ENCODE measurements around the gene PIAS2.
"Not testable (repeated sequence)": the region's sequence is repeated elsewhere in the genome, so short reads cannot be mapped to it uniquely, and the experiment has no call there.

Gene PIAS2

GRCh38 chr18:46831434-46831833, 85.9 kb downstream of the PIAS2 start:
- no peak for DNase-seq

- no peak for DNase-seq
Observed at GRCh38 chr18:46830633-46831032, 86.7 kb downstream of the PIAS2 start.

- DNase-seq: no peak
Observed at GRCh38 chr18:46829947-46830346, 87.4 kb downstream of the PIAS2 start.

- DNase-seq: no peak
Observed at GRCh38 chr18:46829531-46829930, 87.8 kb downstream of the PIAS2 start.

GRCh38 chr18:46821856-46822711, 95.2 kb downstream of the PIAS2 start:
- no peak for DNase-seq

GRCh38 chr18:46820863-46821262, 96.4 kb downstream of the PIAS2 start:
- no peak for DNase-seq

- no peak for DNase-seq
Observed at GRCh38 chr18:46815661-46816060, 101.6 kb downstream of the PIAS2 start.

- no peak for DNase-seq
Observed at GRCh38 chr18:46814399-46814798, 102.9 kb downstream of the PIAS2 start.

- DNase-seq: no peak
Observed at GRCh38 chr18:46812311-46812710, 105.0 kb downstream of the PIAS2 start.

- no peak for DNase-seq
Observed at GRCh38 chr18:46810481-46811000, 106.8 kb downstream of the PIAS2 start.

- no peak for DNase-seq
Observed at GRCh38 chr18:46809145-46809544, 108.2 kb downstream of the PIAS2 start.

GRCh38 chr18:46795945-46796344, 121.4 kb downstream of the PIAS2 start:
- DNase-seq: not testable (repeated sequence)

GRCh38 chr18:46794607-46795006, 122.7 kb downstream of the PIAS2 start:
- DNase-seq: no peak

- DNase-seq: no peak
Observed at GRCh38 chr18:46793565-46793964, 123.7 kb downstream of the PIAS2 start.

GRCh38 chr18:46789088-46789487, 128.2 kb downstream of the PIAS2 start:
- no peak for DNase-seq

GRCh38 chr18:46787674-46788073, 129.6 kb downstream of the PIAS2 start:
- DNase-seq: no peak

- DNase-seq: peak; percentile 14
Observed at GRCh38 chr18:46772357-46772756, 144.9 kb downstream of the PIAS2 start.

- DNase-seq: no peak
Observed at GRCh38 chr18:46771141-46771540, 146.2 kb downstream of the PIAS2 start.

- no peak for DNase-seq
Observed at GRCh38 chr18:46770708-46771107, 146.6 kb downstream of the PIAS2 start.

GRCh38 chr18:46768166-46768921, 149.0 kb downstream of the PIAS2 start:
- no peak for DNase-seq

GRCh38 chr18:46767217-46767616, 150.1 kb downstream of the PIAS2 start:
- no peak for DNase-seq

- DNase-seq: no peak
Observed at GRCh38 chr18:46764586-46764985, 152.7 kb downstream of the PIAS2 start.

GRCh38 chr18:46761059-46761769, 156.1 kb downstream of the PIAS2 start:
- no peak for DNase-seq
